Activated T-cell treated with anti-CD3 and anti-CD28 coated beads, Interleukin-2, amount 50 U/mL, for 24 hours (primary cell): ENCODE results near the gene C2orf76.

Experiments used
- DNase-seq: peaks from one replicate; pipeline ENCODE4 v3.0.0-alpha.2; 2020
- H3K27ac Mint-ChIP-seq: 2 replicates; pipeline ENCODE4 v1.8.0; 2020; ENCODE audit warnings: mild to moderate bottlenecking, mixed read lengths
- H3K27me3 Mint-ChIP-seq: 2 replicates; pipeline ENCODE4 v1.8.0; 2020; ENCODE audit warnings: mixed read lengths
- H3K36me3 Mint-ChIP-seq: 2 replicates; pipeline ENCODE4 v1.8.0; 2020; ENCODE audit warnings: low read depth, mixed read lengths
- H3K4me1 Mint-ChIP-seq: 2 replicates; pipeline ENCODE4 v1.8.0; 2020; ENCODE audit warnings: low read depth, mixed read lengths
- H3K4me3 Mint-ChIP-seq: 2 replicates; pipeline ENCODE4 v1.8.0; 2020; ENCODE audit warnings: mild to moderate bottlenecking, moderate library complexity, mixed read lengths
- H3K9me3 Mint-ChIP-seq: 2 replicates; pipeline ENCODE4 v1.8.0; 2020; ENCODE audit warnings: mixed read lengths

Gene C2orf76

DNA sequence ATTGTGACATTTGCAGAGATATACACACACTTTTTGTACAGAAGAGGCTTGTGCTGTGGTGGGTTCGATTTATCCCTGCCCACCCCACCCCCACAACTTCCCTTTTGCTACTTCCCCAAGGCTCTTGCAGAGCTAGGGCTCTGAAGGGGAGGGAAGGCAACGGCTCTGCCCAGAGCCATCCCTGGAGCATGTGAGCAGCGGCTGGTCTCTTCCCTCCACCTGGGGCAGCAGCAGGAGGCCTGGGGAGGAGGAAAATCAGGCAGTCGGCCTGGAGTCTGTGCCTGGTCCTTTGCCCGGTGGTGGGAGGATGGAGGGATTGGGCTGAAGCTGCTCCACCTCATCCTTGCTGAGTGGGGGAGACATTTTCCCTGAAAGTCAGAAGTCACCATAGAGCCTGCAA is 103.0 kb downstream of the C2orf76 start:
- no peaks in the 10 kb centered on the region for H3K9me3 Mint-ChIP-seq
- no peaks in the 10 kb centered on the region for H3K4me1 Mint-ChIP-seq
- no peaks in the 10 kb centered on the region for H3K36me3 Mint-ChIP-seq
- H3K27ac Mint-ChIP-seq: no peak overlapping the region
- H3K4me3 Mint-ChIP-seq: no peak overlapping the region
- no peak for DNase-seq
- H3K27me3 Mint-ChIP-seq: peaks cover 9% of the 10 kb centered on the region

DNA sequence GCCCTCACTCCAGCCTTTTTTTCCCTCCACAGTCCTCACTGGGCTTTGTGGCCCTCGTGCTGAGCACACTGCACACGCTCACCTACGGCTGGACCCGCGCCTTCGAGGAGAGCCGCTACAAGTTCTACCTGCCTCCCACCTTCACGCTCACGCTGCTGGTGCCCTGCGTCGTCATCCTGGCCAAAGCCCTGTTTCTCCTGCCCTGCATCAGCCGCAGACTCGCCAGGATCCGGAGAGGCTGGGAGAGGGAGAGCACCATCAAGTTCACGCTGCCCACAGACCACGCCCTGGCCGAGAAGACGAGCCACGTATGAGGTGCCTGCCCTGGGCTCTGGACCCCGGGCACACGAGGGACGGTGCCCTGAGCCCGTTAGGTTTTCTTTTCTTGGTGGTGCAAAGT is 103.6 kb downstream of the C2orf76 start:
- no peak overlapping the region for H3K27ac Mint-ChIP-seq
- peaks cover 9% of the 10 kb centered on the region for H3K27me3 Mint-ChIP-seq
- no peaks in the 10 kb centered on the region for H3K36me3 Mint-ChIP-seq
- no peaks in the 10 kb centered on the region for H3K9me3 Mint-ChIP-seq
- no peak for DNase-seq
- no peaks in the 10 kb centered on the region for H3K4me1 Mint-ChIP-seq
- H3K4me3 Mint-ChIP-seq: no peak overlapping the region

- peaks cover 3% of the 10 kb centered on the region for H3K27me3 Mint-ChIP-seq
- no peak overlapping the region for H3K4me3 Mint-ChIP-seq
- H3K4me1 Mint-ChIP-seq: no peaks in the 10 kb centered on the region
- no peak overlapping the region for H3K27ac Mint-ChIP-seq
- H3K9me3 Mint-ChIP-seq: no peaks in the 10 kb centered on the region
- DNase-seq: no peak
- no peaks in the 10 kb centered on the region for H3K36me3 Mint-ChIP-seq
These were observed 105.0 kb downstream of the C2orf76 start for GRCh38 chr2:119261493-119262225.

DNA sequence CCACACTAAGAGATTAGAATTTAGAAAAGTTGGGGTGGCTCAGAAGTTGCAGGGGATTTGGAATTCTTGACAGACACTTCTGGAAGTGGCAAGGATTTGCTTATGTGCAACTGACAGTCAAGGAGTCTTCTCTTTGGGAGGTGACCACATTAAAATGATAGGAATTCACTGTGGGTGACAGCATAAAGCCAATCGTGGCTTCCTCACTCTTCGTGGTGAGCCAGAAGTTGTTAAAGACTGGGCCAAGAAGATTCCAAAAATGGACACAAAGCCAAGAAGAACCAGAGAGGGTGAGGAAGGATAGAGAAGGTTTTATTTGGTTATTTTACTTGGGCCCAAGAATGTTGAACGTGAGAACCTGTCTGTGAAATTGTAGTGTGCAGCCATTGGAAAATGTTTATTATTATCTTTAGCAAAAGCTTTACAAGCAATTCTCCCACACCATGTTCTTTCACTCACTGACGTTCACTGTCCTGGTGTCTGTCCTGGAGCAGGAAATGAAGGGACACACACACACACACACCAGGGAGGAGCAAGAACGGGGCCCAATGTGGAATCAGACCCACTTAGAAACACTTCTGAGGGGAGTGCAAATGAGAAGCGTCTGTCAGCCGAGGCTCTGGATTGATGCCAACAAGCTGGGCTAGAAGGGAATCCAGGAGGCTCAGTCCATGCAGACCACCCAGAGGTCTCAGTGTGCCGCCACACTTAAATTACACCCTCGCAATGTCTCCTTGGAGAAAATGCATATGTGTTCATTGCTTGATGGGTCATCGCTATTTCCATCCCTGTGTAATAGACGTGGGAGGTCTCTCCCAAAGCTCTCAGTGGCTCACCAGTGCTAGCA is 105.8 kb downstream of the C2orf76 start:
- H3K9me3 Mint-ChIP-seq: no peaks in the 10 kb centered on the region
- H3K27me3 Mint-ChIP-seq: peaks cover 3% of the 10 kb centered on the region

GRCh38 chr2:119259296-119259860 is 107.3 kb downstream of the C2orf76 start:
- Mint-ChIP-seq H3K4me3 (no peak overlapping the region), H3K9me3 (no peaks in the 10 kb centered on the region), H3K36me3 (no peaks in the 10 kb centered on the region), H3K27ac (no peak overlapping the region), H3K4me1 (no peaks in the 10 kb centered on the region), H3K27me3 (peaks cover 3% of the 10 kb centered on the region)
- no peak for DNase-seq

More for the DNA sequence above, 105.8 kb downstream of the C2orf76 start:
- Mint-ChIP-seq H3K36me3 (no peaks in the 10 kb centered on the region), H3K4me1 (no peaks in the 10 kb centered on the region), H3K27ac (no peak overlapping the region), H3K4me3 (no peak overlapping the region)
- DNase-seq: no peak

DNA sequence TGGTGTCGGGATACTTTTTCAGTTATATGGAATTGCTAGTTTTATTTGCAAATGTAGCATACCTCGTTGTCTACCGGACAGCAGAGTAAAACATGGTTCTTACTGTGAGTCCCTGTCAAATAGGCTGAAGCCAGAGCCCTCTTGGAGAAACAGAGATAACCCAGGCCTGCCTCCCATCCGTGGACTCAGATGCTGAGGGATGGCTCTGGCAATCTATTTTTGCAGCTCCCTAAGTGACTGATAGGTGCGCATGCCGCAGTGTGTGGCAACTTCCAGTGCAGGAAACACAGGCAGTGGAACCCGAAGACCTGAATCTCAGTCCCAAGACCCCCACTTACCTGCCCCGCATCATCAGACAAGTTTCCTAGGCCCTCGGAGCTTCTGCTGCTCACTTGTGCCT is 109.4 kb downstream of the C2orf76 start:
- H3K27me3 Mint-ChIP-seq: no peaks in the 10 kb centered on the region
- no peaks in the 10 kb centered on the region for H3K9me3 Mint-ChIP-seq
- no peak overlapping the region for H3K27ac Mint-ChIP-seq
- H3K4me1 Mint-ChIP-seq: no peaks in the 10 kb centered on the region
- DNase-seq: no peak
- H3K4me3 Mint-ChIP-seq: no peak overlapping the region
- no peaks in the 10 kb centered on the region for H3K36me3 Mint-ChIP-seq

GRCh38 chr2:119256582-119256921 is 110.1 kb downstream of the C2orf76 start:
- Mint-ChIP-seq H3K4me1 (no peaks in the 10 kb centered on the region), H3K27me3 (peaks cover 1% of the 10 kb centered on the region), H3K4me3 (no peak overlapping the region), H3K9me3 (no peaks in the 10 kb centered on the region), H3K36me3 (no peaks in the 10 kb centered on the region), H3K27ac (no peak overlapping the region)
- DNase-seq: no peak

GRCh38 chr2:119255760-119256581 is 110.7 kb downstream of the C2orf76 start:
- Mint-ChIP-seq H3K36me3 (no peaks in the 10 kb centered on the region), H3K4me1 (no peaks in the 10 kb centered on the region), H3K9me3 (no peaks in the 10 kb centered on the region), H3K4me3 (no peak overlapping the region), H3K27me3 (peaks cover 5% of the 10 kb centered on the region), H3K27ac (no peak overlapping the region)
- no peak for DNase-seq

DNA sequence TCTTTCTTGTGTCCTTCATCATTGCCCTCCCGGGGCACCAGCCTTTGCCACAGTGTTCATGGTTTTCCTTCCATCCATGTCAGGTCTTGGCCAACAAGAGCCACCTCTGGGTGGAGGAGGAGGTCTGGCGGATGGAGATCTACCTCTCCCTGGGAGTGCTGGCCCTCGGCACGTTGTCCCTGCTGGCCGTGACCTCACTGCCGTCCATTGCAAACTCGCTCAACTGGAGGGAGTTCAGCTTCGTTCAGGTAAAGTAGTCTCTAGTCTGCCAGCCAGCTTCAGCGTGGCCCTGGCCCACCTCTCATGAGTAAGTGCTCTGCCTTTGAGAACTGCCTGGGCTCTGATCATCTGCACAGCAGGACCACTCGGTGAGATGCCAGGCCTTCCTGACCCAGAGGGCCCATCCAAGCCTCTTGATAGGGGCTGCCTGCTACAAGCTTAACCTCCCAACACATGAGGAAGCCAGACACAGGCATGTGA is 112.0 kb downstream of the C2orf76 start:
- Mint-ChIP-seq H3K36me3 (no peaks in the 10 kb centered on the region), H3K27ac (no peak overlapping the region), H3K4me1 (no peaks in the 10 kb centered on the region), H3K27me3 (peaks cover 5% of the 10 kb centered on the region), H3K4me3 (no peak overlapping the region), H3K9me3 (no peaks in the 10 kb centered on the region)
- DNase-seq: no peak

- H3K9me3 Mint-ChIP-seq: no peaks in the 10 kb centered on the region
- no peak overlapping the region for H3K27ac Mint-ChIP-seq
- no peaks in the 10 kb centered on the region for H3K4me1 Mint-ChIP-seq
- peaks cover 5% of the 10 kb centered on the region for H3K27me3 Mint-ChIP-seq
- DNase-seq: no peak
- H3K36me3 Mint-ChIP-seq: no peaks in the 10 kb centered on the region
- H3K4me3 Mint-ChIP-seq: no peak overlapping the region
These were observed 112.7 kb downstream of the C2orf76 start for GRCh38 chr2:119253760-119254600.

GRCh38 chr2:119253114-119253702 is 113.4 kb downstream of the C2orf76 start:
- H3K4me1 Mint-ChIP-seq: no peaks in the 10 kb centered on the region
- DNase-seq: peak; percentile 6
- H3K27ac Mint-ChIP-seq: no peak overlapping the region
- no peak overlapping the region for H3K4me3 Mint-ChIP-seq
- no peaks in the 10 kb centered on the region for H3K9me3 Mint-ChIP-seq
- no peaks in the 10 kb centered on the region for H3K36me3 Mint-ChIP-seq
- peaks cover 5% of the 10 kb centered on the region for H3K27me3 Mint-ChIP-seq
